ENCODE results near the gene NKAIN1.

NKAIN1 gene

GRCh38 chr1:31135973-31136600 is 103.6 kb downstream of the NKAIN1 start:
- TF ChIP-seq, protein P1, sequence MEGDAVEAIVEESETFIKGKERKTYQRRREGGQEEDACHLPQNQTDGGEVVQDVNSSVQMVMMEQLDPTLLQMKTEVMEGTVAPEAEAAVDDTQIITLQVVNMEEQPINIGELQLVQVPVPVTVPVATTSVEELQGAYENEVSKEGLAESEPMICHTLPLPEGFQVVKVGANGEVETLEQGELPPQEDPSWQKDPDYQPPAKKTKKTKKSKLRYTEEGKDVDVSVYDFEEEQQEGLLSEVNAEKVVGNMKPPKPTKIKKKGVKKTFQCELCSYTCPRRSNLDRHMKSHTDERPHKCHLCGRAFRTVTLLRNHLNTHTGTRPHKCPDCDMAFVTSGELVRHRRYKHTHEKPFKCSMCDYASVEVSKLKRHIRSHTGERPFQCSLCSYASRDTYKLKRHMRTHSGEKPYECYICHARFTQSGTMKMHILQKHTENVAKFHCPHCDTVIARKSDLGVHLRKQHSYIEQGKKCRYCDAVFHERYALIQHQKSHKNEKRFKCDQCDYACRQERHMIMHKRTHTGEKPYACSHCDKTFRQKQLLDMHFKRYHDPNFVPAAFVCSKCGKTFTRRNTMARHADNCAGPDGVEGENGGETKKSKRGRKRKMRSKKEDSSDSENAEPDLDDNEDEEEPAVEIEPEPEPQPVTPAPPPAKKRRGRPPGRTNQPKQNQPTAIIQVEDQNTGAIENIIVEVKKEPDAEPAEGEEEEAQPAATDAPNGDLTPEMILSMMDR (conservative IDR thresholded peaks at IDR 0.05; ENCODE audit: low read depth) = no peak
- peak overlapping the region; percentile 47 for H3K27ac ChIP-seq
- DNase-seq (ENCODE audit: low spot score) = no peak
- ChIA-PET POLR2A (ENCODE audit: low non-redundant PET) (no interaction called here), CTCF (no interaction called here)

DNA sequence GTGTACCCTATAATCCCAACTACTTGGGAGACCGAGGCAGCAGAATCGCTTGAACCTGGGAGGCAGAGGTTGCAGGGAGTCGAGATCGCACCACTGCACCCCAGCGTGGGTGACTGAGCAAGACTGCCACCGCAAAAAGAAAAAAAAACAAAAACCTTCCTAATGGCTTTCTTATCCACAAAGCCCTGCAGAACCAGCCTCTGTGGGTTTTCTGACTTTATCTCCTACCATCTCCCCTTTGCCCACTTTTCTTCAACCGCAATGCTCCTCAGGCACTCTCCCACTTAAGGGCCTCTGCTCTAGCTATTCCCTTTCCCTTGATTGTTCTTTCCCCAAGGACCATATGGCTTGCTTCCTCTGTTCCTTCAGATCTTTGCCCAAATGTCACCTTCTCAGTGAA is 106.3 kb downstream of the NKAIN1 start:
- ChIA-PET CTCF (no interaction called here), POLR2A (ENCODE audit: low non-redundant PET) (no interaction called here)
- TF ChIP-seq, protein P1 (conservative IDR thresholded peaks at IDR 0.05; ENCODE audit: low read depth) = no peak
- no peak for DNase-seq (ENCODE audit: low spot score)
- H3K27ac ChIP-seq = no peak overlapping the region

All from RWPE1 (cell line).